Amniotic stem cell (primary cell): ENCODE measurements around the gene HSPBAP1.
"Not testable (repeated sequence)": the region's sequence is repeated elsewhere in the genome, so short reads cannot be mapped to it uniquely, and the experiment has no call there.

Source experiments
- DNase-seq: peaks from one replicate; lab custom pipeline; 2025; lab: John Stamatoyannopoulos, UW

HSPBAP1 gene

GRCh38 chr3:122785231-122785630 lies 8.4 kb downstream of the HSPBAP1 start:
- DNase-seq = no peak

- DNase-seq = no peak
These were observed 9.2 kb downstream of the HSPBAP1 start for GRCh38 chr3:122784436-122784835.

GRCh38 chr3:122782804-122783203 lies 10.8 kb downstream of the HSPBAP1 start:
- DNase-seq = no peak

GRCh38 chr3:122777563-122777962 lies 16.1 kb downstream of the HSPBAP1 start:
- DNase-seq = no peak

- DNase-seq = no peak
These were observed 16.8 kb downstream of the HSPBAP1 start for GRCh38 chr3:122776675-122777468.

- no peak for DNase-seq
These were observed 19.1 kb downstream of the HSPBAP1 start for GRCh38 chr3:122774564-122774963.

- DNase-seq = no peak
These were observed 19.6 kb downstream of the HSPBAP1 start for GRCh38 chr3:122773944-122774509.

GRCh38 chr3:122772827-122773226 lies 20.8 kb downstream of the HSPBAP1 start:
- DNase-seq = no peak

GRCh38 chr3:122770521-122771202 lies 23.0 kb downstream of the HSPBAP1 start:
- DNase-seq = no peak

- no peak for DNase-seq
These were observed 25.9 kb downstream of the HSPBAP1 start for GRCh38 chr3:122767540-122768372.

GRCh38 chr3:122766430-122766829 lies 27.2 kb downstream of the HSPBAP1 start:
- no peak for DNase-seq

GRCh38 chr3:122760453-122761271 lies 33.0 kb downstream of the HSPBAP1 start:
- DNase-seq = no peak

- no peak for DNase-seq
These were observed 34.6 kb downstream of the HSPBAP1 start for GRCh38 chr3:122758877-122759560.

- DNase-seq = no peak
These were observed 38.1 kb downstream of the HSPBAP1 start for GRCh38 chr3:122755491-122755890.

GRCh38 chr3:122754929-122755328 lies 38.7 kb downstream of the HSPBAP1 start:
- DNase-seq = no peak

- DNase-seq = no peak
These were observed 45.3 kb downstream of the HSPBAP1 start for GRCh38 chr3:122748347-122748746.

- DNase-seq = not testable (repeated sequence)
These were observed 46.3 kb downstream of the HSPBAP1 start for GRCh38 chr3:122747295-122747694.

GRCh38 chr3:122745369-122746021 lies 48.1 kb downstream of the HSPBAP1 start:
- DNase-seq = no peak

- DNase-seq = no peak
These were observed 50.0 kb downstream of the HSPBAP1 start for GRCh38 chr3:122743581-122744120.

GRCh38 chr3:122742234-122742633 lies 51.4 kb downstream of the HSPBAP1 start:
- DNase-seq = no peak
